Measurements from ENCODE around the gene ZSCAN5C.
"Not testable (repeated sequence)": the region's sequence is repeated elsewhere in the genome, so short reads cannot be mapped to it uniquely, and the experiment has no call there.

ZSCAN5C gene

GRCh38 chr19:56191711-56192110 lies 10.4 kb upstream of the ZSCAN5C start:
- no peak for DNase-seq (ENCODE audit: low read depth)
- no peak overlapping the region for H3K4me3 ChIP-seq (replicated peaks; ENCODE audit: low read depth, low read length)
- no peak for TF ChIP-seq CTCF (IDR thresholded peaks at IDR 0.05; ENCODE audit: low read length, missing control alignments)

GRCh38 chr19:56193981-56194640 lies 8.0 kb upstream of the ZSCAN5C start:
- no peak overlapping the region for H3K4me3 ChIP-seq (replicated peaks; ENCODE audit: low read depth, low read length)
- no peak for TF ChIP-seq CTCF (IDR thresholded peaks at IDR 0.05; ENCODE audit: low read length, missing control alignments)
- DNase-seq (ENCODE audit: low read depth): no peak

GRCh38 chr19:56197646-56198045 lies 4.4 kb upstream of the ZSCAN5C start, which contains the start of gene ZSCAN5B:
TSS of gene ZSCAN5B (minus strand) at chr19:56197783. CDS start at chr19:56193052, 4,731 bp downstream.
- not testable (repeated sequence) for DNase-seq (ENCODE audit: low read depth); H3K4me3 ChIP-seq (replicated peaks; ENCODE audit: low read depth, low read length)

DNA sequence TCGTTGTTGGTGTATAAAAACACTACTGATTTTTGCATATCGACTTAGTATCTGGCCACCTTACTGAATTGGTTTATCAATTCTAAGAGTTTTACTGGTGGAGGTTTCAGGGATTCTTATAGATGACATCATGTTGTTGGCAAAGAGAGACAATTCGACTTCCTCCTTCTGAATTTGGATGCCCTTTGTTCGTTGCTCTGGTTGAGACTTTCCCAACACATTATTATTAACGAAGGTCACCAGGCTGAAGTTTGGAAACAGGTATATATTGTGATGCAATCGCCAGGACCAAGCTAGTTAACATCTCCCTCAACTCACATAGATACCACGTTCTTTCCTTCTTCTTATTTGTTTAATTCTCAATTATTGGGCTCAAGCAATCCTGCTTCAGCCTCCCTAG lies 2.4 kb upstream of the ZSCAN5C start:
- TF ChIP-seq CTCF (IDR thresholded peaks at IDR 0.05; ENCODE audit: low read length, missing control alignments): no peak
- DNase-seq (ENCODE audit: low read depth): no peak
- no peak overlapping the region for H3K4me3 ChIP-seq (replicated peaks; ENCODE audit: low read depth, low read length)

DNA sequence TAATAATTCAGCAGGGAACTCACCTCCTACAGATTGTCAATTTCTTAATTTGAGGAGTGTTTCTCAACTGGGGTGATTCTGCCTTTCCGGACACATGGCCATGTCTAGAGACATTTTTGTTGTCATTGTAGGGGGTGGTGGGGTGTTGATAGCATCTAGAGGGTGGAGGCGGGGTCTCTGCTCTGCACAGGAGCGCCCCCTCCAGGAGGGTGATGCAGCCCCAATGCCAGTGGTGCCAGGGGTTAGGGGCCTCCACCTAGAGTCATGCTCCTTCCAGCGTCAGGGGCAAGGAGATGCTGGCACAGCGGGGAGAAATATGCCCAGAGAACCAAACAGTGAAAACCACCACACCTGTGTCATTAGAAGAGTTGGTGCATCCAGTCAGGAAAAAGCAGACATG lies 5.5 kb downstream of the ZSCAN5C start:
- DNase-seq (ENCODE audit: low read depth); H3K4me3 ChIP-seq (replicated peaks; ENCODE audit: low read depth, low read length): not testable (repeated sequence)

- DNase-seq (ENCODE audit: low read depth): no peak
- H3K4me3 ChIP-seq (replicated peaks; ENCODE audit: low read depth, low read length): no peak overlapping the region
- TF ChIP-seq CTCF (IDR thresholded peaks at IDR 0.05; ENCODE audit: low read length, missing control alignments): no peak
Observed at GRCh38 chr19:56209091-56209490, 7.0 kb downstream of the ZSCAN5C start.

DNA sequence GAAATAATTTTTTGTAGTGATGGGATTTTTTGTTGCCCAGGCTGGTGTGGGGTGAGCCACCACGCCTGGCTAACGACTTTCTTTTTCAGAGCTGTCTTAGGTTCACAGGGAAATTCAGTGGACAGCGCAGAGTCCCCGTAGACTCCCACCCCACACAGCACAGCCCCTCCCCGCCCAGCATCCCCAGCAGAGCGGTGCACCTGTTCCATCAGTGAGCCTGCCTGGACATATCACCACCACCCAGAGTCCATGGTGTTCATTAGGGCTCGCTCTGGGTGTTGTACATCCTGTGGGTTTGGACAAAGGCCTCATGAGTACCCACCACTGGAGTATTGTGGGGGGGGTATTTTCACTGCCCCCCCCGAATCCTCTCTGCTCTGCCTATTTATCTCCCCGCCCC lies 8.0 kb downstream of the ZSCAN5C start:
- not testable (repeated sequence) for DNase-seq (ENCODE audit: low read depth); H3K4me3 ChIP-seq (replicated peaks; ENCODE audit: low read depth, low read length)

DNA sequence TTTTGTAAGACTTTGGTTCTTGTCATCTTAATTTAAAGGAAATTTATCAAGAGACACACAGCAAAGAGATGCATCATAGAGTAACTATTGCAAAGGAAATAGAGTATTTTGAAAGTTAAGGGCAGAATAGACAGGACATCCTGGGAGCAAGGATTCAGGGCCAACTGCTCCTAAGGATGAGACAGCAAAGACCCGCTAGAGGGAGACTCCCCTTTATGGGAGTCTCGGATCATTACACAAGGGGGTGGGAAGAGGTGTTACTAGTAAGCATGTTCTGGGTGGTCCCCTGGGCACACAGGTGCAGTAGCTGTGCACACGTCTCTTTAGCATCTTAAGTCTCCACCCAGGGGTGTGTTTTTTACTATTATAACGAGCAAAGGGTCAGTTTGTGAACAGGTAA lies 9.6 kb downstream of the ZSCAN5C start:
- no peak for TF ChIP-seq CTCF (IDR thresholded peaks at IDR 0.05; ENCODE audit: low read length, missing control alignments)
- no peak for DNase-seq (ENCODE audit: low read depth)
- no peak overlapping the region for H3K4me3 ChIP-seq (replicated peaks; ENCODE audit: low read depth, low read length)
